GM19438 (cell line): ENCODE data around the gene CDH12.
"Not testable (repeated sequence)": the region's sequence is repeated elsewhere in the genome, so short reads cannot be mapped to it uniquely, and the experiment has no call there.

Experiments
- ATAC-seq: cut with Tn5 transposase; IDR thresholded peaks from one replicate; pipeline ENCODE4 v1.9.1; 2021; ENCODE audit warnings: low read depth; ENCODE audit not compliant: unreplicated experiment

CDH12 gene

DNA sequence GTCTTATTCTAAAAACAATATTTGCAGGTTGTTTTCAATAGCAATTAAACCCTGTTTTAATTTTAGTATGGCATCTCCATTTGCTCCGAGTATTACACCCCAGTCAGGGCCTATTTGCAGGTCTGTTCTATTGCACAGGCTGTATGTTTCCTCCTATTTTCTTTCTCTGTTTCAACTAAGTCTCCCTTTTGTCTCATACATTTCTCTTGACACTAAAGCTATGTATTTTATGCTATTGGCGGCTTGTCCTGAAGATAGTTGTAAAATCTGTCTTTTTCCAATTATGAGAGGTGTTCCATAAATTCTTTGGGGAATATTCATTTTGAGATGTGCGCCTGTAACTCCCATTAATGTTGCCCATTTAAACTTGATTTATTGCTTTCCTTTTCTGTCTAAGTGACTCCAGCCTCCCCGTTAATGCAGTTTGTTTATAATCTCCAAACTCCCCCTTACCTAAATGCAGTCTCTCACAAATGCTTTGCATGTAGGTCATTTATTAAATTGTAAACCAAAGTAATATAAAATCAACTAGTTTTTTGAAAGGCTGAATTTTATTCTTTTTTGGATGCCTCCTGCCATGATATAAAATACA is 262.4 kb downstream of the CDH12 start:
- no peak for ATAC-seq

DNA sequence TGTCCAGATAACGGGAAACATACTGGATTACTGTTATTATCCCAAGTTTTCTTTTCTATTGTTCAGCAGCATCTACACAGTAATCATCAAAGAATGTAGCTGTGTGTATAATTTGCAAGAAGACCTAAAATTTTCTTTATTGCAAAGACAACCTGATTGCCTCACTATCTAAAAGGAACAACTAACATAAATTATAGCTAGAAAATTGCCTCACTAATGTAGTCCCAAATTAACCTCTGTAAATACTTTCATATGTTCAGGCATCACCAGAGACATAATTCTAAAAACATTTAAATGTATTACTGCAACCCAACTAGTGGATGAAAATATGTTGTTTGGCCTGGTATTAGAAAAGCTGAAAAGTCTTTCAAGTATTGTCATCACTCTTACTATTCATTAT is 275.4 kb downstream of the CDH12 start:
- no peak for ATAC-seq

DNA sequence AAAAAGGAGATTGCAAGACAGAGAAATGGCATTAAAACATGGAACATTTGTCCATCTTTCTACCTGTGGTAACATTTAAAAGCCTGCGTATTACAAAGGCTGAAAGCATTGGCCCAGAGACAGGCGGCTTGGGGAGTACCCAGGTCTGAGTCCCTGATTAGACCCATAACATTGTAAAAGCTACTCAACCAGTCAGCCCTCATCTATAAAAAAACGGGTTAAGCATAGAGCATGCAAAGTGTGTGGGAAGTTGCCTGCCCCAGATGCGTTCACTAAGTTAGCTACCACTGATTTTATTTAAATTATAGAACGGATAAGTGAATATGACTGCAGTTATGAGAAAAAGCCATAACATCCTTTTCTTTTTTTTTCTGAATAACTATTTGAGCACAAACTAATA is 276.1 kb downstream of the CDH12 start:
- ATAC-seq: no peak

DNA sequence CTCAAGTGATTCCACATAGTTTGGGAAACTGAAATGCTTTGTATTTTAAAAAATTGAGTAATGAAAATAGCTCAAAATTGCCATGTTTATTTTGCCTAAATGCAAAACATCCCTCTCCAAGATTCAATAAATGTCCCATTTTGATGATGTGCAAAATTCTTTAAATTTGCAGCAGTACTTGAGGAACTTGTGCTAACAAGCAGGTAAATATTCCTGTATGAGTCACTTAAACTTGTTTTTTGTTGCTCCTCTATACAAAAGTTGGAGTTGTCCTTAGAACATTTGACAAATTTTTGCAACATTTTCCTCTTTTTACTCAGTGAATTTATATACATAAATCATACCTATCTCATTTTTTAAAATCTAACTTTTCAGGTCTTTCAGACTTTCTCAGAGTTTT is 280.2 kb downstream of the CDH12 start:
- ATAC-seq: no peak

DNA sequence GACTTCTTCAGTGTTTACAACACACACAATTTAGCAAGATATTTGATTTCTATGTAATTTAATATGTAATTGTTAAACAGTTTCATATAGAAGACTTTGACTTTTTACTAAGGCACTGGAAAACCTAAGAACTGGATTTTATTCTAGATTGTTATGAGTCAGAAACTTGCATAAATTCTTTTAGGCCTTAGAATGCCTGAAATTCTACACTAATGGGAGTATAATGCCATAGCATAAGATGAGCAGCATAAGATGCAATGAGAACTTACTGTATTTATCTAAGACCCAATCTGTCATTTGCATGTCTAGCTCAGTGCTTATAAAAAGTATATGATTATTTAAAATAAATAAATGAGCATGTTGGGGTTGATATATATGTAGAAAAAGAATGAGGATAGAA is 285.2 kb downstream of the CDH12 start:
- no peak for ATAC-seq

DNA sequence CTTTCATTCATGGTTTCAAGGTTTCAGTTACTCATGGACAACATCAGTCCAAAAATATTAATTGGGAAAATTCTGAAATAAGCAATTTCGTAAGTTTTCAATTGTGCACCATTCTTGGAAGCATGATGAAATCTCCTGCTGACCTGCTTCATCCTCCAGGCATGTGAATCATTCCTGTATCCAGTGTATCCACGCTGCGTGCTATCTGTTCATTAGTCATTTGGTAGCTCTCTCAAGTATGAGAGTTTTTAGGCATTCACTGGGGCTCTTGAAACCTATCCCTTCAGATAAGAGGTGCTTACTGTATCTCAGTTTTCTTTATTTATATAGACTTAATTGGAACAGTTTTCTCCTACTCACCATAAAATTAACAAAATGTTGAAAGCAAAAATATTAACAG is 293.0 kb downstream of the CDH12 start:
- ATAC-seq: no peak

DNA sequence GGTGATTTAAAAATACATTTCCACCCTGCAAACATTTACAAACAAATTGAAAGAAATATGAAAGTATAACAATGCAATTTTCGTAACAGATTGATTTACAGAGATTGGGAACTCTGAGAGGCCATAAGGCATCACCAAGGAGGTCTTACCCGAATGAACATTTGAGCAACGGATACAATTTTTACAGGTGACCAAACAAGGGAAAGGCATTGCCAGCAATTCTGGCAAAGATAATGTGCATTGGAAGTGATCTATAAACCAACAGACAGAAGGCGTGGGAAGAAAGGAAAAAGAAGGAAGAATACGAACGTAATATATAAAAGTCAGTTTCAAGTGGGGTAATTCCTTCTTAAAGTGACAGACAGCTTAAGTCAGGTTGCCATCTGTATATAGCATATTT is 295.9 kb downstream of the CDH12 start:
- ATAC-seq: no peak

DNA sequence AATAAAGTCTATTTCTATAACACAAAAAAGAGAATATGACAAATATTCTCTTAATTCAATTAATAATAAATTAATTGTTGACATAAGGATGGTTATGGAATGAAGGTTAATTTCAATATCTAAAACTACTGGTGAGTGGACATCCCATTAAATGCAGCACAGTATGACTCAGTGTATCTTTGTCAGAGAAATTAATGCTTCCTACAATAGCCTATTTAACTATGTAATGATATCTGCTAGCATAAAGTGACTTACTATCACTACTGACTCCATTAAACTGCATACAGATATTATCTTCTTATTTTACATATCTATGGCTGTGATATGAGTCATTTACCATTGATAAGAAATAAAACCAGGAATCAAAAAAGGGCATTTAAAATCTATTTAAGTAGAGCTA is 298.7 kb downstream of the CDH12 start:
- no peak for ATAC-seq

DNA sequence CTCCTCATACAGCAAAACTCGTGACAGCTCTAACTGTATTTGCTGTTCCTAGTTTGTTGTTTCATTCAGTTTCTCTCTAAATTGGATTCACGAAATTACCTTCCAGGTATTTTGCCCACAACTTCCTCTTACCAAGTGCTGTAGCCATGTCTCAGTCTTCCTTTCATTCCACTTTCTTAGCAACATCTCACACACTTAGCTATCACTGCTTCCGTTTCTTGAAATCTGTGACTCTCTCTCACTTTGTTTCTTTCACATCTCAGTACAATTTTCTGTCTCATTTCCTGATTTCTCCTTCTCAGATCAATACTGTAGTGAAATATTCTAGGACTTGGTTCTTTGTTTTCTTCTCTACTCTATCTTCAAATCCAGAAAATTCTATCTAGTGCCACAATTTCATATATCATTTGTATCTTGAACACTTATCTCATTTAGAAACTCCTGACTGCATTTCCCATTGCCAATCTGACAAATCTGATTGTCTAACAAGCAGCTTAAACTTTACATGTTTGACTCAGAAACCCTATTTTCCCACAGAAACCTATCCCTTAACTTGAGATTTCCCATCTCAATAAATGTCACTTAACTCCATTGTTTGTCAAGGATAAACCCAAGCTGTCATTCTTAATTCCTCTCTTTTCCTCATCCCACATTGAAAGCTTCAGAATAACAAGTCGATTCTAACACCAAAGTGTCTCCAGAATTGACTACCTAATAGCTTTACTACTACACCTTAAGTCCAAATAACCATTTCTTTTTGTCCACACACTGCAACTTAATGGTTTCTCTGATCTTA is 303.1 kb downstream of the CDH12 start:
- ATAC-seq: no peak

DNA sequence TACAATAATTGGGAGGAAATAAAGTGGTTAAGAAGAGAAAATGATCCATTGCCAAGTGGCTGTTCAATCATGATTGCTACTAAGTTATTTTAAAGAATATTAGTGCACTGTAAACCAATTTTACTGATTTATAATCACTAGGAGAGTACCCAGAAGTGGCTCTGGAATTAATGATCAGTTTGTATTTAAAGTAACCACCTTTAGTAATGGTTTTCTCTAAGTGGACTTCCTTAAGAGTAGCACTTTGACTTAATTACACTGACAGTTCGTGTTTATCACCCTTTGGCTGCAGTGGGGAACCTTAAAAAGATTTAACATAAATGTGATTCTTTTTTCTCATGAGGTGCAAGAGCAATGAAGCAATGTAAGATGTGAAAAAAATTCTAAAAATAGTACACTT is 310.8 kb downstream of the CDH12 start:
- ATAC-seq: no peak

DNA sequence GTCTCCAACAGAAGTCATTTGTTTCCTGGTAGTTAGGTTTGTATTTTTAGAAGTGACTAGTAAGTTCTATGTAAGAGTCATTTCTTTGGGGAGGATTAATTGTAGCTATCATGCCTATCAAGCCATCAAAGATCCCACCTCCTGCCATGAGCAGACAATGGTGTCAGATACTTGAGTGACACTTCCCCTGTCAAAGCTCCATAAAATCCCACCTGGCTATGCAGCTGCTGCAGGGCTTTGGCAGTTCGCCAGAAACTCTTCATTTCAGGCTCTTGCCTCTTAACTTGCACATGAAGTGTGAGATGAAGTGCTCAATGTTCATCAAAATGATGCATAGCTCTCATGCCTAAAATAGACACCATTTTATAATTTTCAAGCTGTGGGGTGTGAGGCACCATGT is 312.1 kb downstream of the CDH12 start:
- no peak for ATAC-seq

DNA sequence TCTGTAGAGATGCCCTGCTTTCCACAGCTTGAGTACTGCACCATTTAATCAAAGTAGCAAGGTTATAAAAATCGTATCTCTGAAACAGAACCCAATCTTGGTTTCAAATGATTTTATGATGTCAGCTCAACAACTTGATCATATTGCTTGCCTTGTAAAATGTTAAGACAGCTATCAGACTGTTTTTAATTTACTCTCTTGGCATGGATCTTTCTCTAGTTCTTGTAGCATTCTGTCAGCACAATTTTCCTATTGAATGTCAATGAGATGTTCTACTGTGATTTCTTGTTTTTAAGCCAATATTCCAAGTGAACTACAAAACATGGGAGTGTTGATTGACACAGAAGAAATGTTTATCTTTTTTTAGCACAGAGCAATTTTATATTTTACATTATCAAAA is 313.4 kb downstream of the CDH12 start:
- ATAC-seq: no peak

DNA sequence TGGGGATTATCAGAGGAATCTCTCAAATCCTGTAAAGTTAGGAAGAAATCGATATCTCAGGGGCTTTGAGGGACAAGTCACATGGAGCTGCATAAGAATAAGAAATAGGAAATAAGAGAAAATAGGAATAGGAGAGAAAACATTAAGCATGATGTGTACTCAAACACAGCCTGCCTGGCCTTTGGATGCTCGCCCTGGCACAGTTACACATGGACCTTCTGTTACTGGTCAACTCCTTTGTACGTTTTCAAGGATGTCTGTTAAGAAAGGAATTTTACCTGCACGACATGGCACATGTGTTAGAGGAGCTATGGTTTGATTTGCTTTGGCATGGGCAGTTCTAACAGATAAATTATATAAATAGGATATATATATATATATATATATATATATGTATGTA is 321.2 kb downstream of the CDH12 start:
- ATAC-seq: no peak

DNA sequence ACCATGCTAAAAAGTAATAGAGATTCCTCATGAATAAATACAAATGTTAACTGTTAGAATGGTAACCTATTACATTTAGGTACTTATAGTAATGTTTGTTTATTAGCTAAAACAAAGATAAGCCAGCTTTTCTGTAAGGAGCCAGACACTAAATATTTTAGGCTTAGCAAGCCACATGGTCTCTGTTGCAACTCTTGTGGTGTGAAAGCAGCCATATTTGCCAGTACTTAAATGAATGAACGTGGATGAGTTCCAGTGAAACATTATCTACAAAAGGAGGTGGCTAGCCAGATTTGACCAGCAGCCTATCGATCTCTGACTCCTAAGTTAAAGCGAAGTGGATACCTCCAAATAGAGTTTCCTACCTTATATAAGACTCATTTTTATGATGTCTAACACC is 331.6 kb downstream of the CDH12 start:
- no peak for ATAC-seq

DNA sequence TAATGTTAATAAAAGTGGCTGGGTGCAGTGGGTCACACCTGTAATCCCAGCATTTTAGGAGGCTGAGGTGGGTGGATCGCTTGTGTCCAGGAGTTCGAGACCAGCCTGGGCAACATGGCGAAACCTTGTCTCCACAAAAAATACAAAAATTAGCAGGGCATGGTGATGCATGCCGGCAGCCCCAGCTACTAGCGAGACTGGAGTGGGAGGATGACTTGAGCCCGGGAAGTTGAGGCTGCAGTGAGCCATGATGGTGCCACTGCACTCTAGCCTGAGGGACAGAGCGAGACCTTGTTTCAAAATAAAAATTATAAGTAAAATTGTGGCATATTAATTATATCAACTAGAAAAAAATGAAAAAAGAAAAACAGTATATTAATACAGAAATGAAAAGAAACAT is 336.6 kb downstream of the CDH12 start:
- not testable (repeated sequence) for ATAC-seq

DNA sequence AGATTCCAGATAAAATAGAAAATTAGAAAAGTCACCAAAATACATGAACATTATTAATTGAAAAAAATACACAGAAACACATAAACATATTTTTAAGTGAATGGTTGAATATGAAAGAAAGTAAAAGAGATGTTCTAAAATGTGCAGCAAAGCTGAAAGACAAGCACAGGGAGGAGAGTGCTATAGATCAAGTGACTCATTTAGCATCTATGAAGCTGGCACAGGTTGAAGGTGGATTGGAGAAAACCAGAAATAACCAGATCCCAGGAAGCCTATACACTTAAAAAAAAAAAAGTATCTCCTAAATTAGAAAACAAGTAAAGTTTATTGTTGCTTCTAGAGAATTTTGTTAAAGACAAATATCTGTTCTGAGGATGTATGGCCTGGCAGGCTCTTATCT is 338.9 kb downstream of the CDH12 start:
- no peak for ATAC-seq

DNA sequence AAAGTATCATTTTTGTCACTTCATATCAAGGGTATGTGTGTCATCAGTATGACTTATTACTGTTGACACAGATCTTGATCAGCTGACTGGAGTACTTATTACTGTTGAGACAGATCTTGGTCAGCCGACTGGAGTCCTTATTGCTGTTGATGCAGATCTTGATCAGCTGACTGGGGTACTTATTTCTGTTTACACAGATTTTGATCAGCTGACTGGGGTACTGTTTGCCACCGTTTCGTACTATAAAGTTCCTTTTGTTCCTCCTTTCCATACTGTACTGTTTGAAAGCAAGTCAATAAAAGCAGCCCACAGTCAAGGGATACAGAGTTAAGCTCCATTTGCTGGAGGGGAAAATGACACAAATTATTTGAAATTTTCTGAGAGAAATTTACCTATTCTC is 347.3 kb downstream of the CDH12 start:
- ATAC-seq: no peak

DNA sequence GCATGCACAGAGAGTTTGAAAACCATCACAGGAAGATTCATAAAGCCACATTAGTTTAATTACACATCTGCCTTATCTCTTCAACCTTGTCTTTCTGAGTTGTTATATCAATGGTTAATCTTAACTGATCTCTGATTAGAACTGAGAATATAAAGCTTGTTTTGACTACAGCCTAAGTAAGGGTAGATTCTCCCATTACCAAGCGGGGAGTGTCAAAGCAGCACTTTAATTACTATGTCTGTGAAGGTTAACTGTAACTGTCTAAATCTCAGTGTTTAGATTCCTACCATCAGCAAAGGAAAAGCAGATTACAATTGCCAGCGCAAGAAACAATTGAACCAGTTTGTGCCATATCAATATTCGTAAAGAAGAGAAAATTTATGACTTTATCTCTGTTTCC is 348.7 kb downstream of the CDH12 start:
- ATAC-seq: no peak

DNA sequence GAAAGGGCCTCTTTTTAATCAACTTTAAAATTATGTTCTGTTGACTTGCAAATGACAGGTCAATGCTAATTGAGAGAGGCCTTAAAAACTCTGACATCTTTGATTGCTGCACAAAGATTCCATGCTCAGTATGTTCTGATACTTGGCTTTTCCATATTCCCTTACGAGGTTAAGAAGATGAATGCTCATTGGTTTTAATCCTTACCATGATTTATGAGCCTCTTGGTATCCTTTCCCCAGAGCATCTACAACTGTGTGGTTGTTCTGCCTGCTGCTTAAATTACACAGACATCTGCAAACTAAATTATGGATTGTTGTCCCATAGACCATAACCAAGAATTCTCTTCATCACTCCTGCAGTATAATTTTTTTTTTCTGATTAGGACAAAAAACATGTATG is 352.6 kb downstream of the CDH12 start:
- no peak for ATAC-seq

DNA sequence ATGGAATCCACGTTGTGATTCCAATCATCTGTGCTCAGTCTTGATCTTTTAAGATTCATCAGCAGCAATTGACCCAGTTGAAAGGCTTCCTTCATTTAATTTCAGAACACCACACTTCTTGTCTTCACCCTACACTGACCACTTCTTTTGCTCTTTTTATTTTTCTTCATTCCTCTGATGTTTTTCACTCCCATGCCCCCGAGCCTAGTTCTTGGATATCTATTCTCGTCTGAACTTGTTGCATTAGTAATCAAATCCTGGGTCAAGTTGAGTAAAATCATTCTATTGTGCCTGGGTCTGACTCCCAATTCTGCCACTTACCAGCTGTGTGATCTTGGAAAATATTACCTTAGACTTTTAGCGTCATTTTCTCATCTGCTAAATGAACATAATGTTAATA is 356.5 kb downstream of the CDH12 start:
- no peak for ATAC-seq

DNA sequence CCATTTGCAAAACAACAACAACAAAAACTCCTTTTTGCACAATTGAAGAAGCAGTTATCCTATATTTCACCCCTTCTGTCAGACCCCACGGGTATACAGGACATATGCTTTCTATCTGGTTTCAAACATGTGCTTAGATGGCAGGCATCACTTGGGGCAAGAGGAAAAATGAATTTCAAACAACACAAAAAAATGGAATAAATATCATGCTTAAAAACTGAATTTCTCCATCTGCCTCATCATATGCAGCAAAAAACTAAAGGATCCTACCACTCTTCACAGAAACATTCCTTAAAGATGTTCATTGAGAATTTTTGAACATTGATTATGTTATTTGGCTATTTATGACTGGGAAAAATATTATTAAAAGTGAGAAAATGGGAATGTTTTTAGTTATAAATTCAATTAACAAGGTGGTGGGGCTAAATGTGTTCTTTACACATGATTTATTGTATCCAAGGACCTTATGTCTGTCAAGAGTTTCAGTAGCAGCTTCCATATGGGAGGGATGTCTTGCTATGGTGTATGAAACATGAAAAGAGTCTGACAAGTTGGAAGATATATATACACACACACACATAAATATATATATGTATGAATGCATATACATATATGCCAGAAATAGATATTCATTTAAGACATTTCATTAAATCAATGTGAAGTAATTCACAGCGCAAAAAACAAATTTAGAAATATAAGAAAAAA is 358.0 kb downstream of the CDH12 start:
- no peak for ATAC-seq

DNA sequence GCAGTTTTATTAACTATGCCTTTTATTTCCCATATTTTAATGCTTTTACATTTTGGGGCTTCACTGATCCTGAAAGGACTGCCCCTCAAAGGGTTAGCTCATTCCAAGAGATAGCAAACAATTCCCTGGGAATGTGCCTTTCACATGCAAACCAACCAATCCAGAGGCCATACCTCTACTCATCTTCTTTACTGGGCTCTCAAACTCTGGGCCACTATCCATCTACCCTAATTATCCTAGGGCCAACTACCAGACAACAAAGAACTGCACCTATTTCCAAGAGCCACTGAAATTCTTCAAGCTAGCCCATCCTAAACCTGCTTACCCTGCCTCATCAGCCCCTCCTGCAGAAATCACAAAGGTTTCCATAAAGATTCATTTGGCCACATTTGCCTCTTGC is 364.7 kb downstream of the CDH12 start:
- ATAC-seq: no peak
